Daoy (cell line): ENCODE data around the gene OR10Z1. TPM values are rescaled to one million over a fixed set of nuclear protein-coding genes. Genes with fewer than 3 reads are reported as not detected.

ENCODE experiments used
- total RNA-seq: library from RNA; depleted of rRNA; stranded (reverse); fragments of >200 nt; shearing (Covaris generic); gene quantifications from 2 replicates; pipeline ENCODE4 v1.2.3, GENCODE V29; 2014; rRNA removed

OR10Z1 gene
- total RNA-seq, 1 experiment from 2014 or later: not detected

Other genes with a start within 250 kb of the OR10Z1 start
- not detected in 2 replicates for gene OR10T2, start 205.8 kb upstream of the OR10Z1 start, total RNA-seq
- gene OR10K2, start 179.0 kb upstream of the OR10Z1 start, total RNA-seq: not detected in 2 replicates
- gene OR10K1, start 143.4 kb upstream of the OR10Z1 start, total RNA-seq: not detected in 2 replicates
- gene OR10R2, start 133.0 kb upstream of the OR10Z1 start, total RNA-seq: not detected in 2 replicates
- not detected in 2 replicates for gene OR6Y1, start 50.9 kb upstream of the OR10Z1 start, total RNA-seq
- not detected in 2 replicates for gene OR6P1, start 34.7 kb upstream of the OR10Z1 start, total RNA-seq
- gene OR10X1, start 25.4 kb upstream of the OR10Z1 start, total RNA-seq: not detected in 2 replicates
- gene SPTA1, start 81.4 kb downstream of the OR10Z1 start, total RNA-seq: 0.06 and 0.42 TPM in 2 replicates
- not detected in 2 replicates for gene OR6K2, start 95.4 kb downstream of the OR10Z1 start, total RNA-seq
- not detected in 2 replicates for gene OR6K3, start 115.5 kb downstream of the OR10Z1 start, total RNA-seq
- gene OR6K6, start 149.5 kb downstream of the OR10Z1 start, total RNA-seq: not detected in 2 replicates
- not detected in 2 replicates for gene OR6N1, start 166.9 kb downstream of the OR10Z1 start, total RNA-seq
- gene OR6N2, start 175.9 kb downstream of the OR10Z1 start, total RNA-seq: not detected in 2 replicates
- not detected in 2 replicates for gene MNDA, start 226.1 kb downstream of the OR10Z1 start, total RNA-seq